ENCODE measurements around the gene SOX5. TPM values are rescaled to one million over a fixed set of nuclear protein-coding genes. Genes with fewer than 3 reads are reported as not detected.

The SOX5 gene
- total RNA-seq, 1 donor from 2014 or later, result 11.1 TPM

DNA sequence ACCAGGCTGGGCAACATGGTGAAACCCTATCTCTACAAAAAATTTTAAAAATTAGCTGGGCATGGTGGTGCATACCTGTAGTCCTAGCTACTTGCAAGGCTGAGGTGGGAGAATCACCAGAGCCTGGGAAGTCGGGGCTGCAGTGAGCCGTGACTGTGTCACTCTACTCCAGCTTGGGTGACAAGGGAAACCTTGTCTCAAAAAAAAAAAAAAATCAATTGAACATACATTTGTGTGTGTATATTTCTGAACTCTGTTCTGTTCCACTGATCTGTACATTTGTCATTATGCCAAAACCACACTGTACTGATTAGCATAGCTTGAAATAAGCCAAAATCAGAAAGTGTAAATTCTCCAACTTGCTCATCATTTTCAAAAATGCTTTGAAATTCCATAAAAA lies 254.6 kb downstream of the SOX5 start:
- Mint-ChIP-seq H3K4me3 (ENCODE audit: unreplicated experiment) (no peak overlapping the region), H3K27me3 (ENCODE audit: low read depth) (no peaks in the 10 kb centered on the region), H3K36me3 (ENCODE audit: low read depth) (peaks cover 4% of the 10 kb centered on the region), H3K9me3 (ENCODE audit: low read depth) (peaks cover 10% of the 10 kb centered on the region), H3K4me1 (ENCODE audit: low read depth) (peaks cover 7% of the 10 kb centered on the region), H3K27ac (ENCODE audit: unreplicated experiment) (no peak overlapping the region)
- TF ChIP-seq, protein P1, sequence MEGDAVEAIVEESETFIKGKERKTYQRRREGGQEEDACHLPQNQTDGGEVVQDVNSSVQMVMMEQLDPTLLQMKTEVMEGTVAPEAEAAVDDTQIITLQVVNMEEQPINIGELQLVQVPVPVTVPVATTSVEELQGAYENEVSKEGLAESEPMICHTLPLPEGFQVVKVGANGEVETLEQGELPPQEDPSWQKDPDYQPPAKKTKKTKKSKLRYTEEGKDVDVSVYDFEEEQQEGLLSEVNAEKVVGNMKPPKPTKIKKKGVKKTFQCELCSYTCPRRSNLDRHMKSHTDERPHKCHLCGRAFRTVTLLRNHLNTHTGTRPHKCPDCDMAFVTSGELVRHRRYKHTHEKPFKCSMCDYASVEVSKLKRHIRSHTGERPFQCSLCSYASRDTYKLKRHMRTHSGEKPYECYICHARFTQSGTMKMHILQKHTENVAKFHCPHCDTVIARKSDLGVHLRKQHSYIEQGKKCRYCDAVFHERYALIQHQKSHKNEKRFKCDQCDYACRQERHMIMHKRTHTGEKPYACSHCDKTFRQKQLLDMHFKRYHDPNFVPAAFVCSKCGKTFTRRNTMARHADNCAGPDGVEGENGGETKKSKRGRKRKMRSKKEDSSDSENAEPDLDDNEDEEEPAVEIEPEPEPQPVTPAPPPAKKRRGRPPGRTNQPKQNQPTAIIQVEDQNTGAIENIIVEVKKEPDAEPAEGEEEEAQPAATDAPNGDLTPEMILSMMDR (IDR thresholded peaks at IDR 0.05), result no peak
- DNase-seq (ENCODE audit: low spot score), result no peak

DNA sequence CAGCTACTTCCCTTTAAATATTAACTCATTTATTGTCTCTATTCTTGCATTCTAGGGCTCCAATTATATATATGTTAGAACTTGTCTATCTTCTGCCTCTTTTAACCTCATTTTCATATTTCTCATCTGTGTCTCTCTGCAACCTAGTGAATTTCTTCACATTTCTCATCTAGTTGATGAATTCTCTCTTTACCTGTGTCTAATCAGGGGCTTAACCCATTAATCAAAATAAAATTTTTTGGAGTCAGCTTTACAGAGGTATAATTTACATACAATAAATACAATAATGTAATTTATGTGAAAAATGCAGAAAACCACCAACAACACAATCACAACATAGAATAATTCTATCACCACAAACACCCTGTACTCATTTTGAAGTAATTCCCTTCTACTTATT lies 255.2 kb downstream of the SOX5 start:
- peaks cover 7% of the 10 kb centered on the region for H3K4me1 Mint-ChIP-seq (ENCODE audit: low read depth)
- DNase-seq (ENCODE audit: low spot score), result no peak
- H3K36me3 Mint-ChIP-seq (ENCODE audit: low read depth), result peaks cover 4% of the 10 kb centered on the region
- H3K27ac Mint-ChIP-seq (ENCODE audit: unreplicated experiment), result no peak overlapping the region
- H3K9me3 Mint-ChIP-seq (ENCODE audit: low read depth), result peaks cover 10% of the 10 kb centered on the region
- no peak overlapping the region for H3K4me3 Mint-ChIP-seq (ENCODE audit: unreplicated experiment)
- no peaks in the 10 kb centered on the region for H3K27me3 Mint-ChIP-seq (ENCODE audit: low read depth)
- TF ChIP-seq, protein P1 (IDR thresholded peaks at IDR 0.05), result no peak

DNA sequence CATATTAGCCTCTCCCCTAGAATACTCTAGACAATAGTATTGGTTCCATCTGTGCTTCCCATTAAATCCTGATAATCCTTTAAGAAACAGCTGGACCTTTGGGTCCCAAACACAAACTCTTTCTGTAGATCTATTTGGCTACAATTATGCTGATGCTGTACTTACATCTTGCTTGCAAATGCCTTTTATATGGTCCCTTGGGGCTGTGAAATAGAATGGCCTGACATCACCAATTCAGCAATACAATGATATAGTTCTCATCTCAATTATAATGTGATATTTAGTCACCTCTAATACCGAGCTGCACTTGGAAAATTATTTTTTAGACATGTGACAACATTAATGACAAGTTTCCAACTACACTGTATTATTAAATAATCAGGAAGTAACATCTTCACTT lies 261.5 kb downstream of the SOX5 start:
- no peak overlapping the region for H3K4me3 Mint-ChIP-seq (ENCODE audit: unreplicated experiment)
- no peaks in the 10 kb centered on the region for H3K4me1 Mint-ChIP-seq (ENCODE audit: low read depth)
- no peaks in the 10 kb centered on the region for H3K36me3 Mint-ChIP-seq (ENCODE audit: low read depth)
- no peak overlapping the region for H3K27ac Mint-ChIP-seq (ENCODE audit: unreplicated experiment)
- H3K9me3 Mint-ChIP-seq (ENCODE audit: low read depth), result no peaks in the 10 kb centered on the region
- TF ChIP-seq, protein P1 (IDR thresholded peaks at IDR 0.05), result no peak
- no peak for DNase-seq (ENCODE audit: low spot score)
- H3K27me3 Mint-ChIP-seq (ENCODE audit: low read depth), result no peaks in the 10 kb centered on the region

DNA sequence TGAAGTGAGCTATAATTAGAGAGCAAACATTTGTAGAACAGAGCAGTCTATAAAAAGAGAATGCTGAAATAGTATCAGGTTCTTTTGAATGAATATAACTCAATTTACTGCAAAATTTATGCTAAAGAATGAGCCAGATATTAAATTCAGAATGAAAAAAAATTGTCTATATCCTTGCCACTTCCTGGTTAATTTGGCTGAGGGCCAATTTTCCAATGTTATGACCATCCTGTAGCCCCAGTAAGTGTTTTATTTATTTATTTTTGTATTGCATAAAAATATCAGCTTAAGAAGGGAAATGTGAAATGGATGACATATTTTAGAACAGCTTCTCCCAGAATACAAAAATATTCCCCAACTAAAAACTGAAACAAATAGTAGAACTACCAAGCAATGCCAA lies 263.4 kb downstream of the SOX5 start:
- Mint-ChIP-seq H3K27me3 (ENCODE audit: low read depth) (no peaks in the 10 kb centered on the region), H3K36me3 (ENCODE audit: low read depth) (no peaks in the 10 kb centered on the region), H3K4me1 (ENCODE audit: low read depth) (no peaks in the 10 kb centered on the region), H3K4me3 (ENCODE audit: unreplicated experiment) (no peak overlapping the region), H3K9me3 (ENCODE audit: low read depth) (no peaks in the 10 kb centered on the region), H3K27ac (ENCODE audit: unreplicated experiment) (no peak overlapping the region)
- DNase-seq (ENCODE audit: low spot score), result no peak
- TF ChIP-seq, protein P1 (IDR thresholded peaks at IDR 0.05), result no peak

DNA sequence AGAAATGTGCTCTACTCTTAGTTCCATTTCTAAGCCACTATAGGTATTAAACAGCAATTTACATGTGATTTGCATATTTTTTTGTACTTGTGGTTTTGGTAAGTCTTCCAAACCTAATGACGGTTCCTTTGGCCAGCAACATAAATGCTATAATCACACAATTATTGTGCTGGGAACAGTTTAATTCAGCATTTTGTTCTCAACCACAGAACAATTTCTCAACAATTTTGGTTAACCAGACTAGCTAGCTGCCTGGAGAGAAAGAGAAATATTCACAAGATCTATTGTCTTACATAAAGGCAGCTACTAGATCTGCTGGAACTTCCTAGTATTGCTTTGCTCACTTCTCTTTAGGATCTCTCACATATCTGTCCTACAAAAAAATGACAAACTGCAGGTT lies 265.3 kb downstream of the SOX5 start:
- Mint-ChIP-seq H3K4me3 (ENCODE audit: unreplicated experiment) (no peak overlapping the region), H3K27ac (ENCODE audit: unreplicated experiment) (no peak overlapping the region), H3K36me3 (ENCODE audit: low read depth) (no peaks in the 10 kb centered on the region), H3K4me1 (ENCODE audit: low read depth) (no peaks in the 10 kb centered on the region), H3K9me3 (ENCODE audit: low read depth) (peaks cover 6% of the 10 kb centered on the region), H3K27me3 (ENCODE audit: low read depth) (no peaks in the 10 kb centered on the region)
- TF ChIP-seq, protein P1 (IDR thresholded peaks at IDR 0.05), result no peak
- no peak for DNase-seq (ENCODE audit: low spot score)

Data from chondrocyte (in vitro differentiated cells).